HCT116 (cell line): Measurements from ENCODE around the gene TICAM2.

Experiments
- EGR1 ChIP-seq: IDR thresholded peaks from 2 replicates; pipeline ENCODE4 v1.6.1; 2012; ENCODE audit warnings: low read depth
- YY1 ChIP-seq: IDR thresholded peaks from 2 replicates; pipeline ENCODE4 v1.6.1; 2011; ENCODE audit warnings: low read length, low read depth, moderate library complexity, mild to moderate bottlenecking; ENCODE audit not compliant: insufficient replicate concordance; ENCODE audit errors: extremely low read depth

DNA sequence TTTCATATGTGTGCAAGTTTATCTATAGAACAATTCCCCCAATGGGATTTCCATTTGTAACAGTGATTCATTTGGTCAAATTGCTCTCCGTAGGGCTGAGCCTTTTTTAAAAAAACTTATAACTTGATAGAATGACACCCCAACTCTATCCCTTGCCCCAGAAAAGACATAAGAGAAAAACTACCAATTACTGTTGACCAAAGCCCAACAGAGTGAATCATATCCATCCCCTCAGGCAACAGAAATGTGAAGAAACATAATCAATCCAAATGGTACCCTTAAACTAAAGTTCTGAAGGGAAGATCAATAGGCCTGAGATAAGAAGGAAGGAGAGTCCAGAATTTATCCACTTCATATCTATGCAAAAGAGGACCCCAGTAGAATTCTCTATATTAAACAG, 17.8 kb downstream of the TICAM2 start:
- no peak for TF ChIP-seq YY1
- TF ChIP-seq EGR1, result no peak
